ENCODE measurements around the gene STAC3.

STAC3 gene

GRCh38 chr12:57209916-57210315, 41.1 kb downstream of the STAC3 start:
- no peak for TF ChIP-seq CTCF (IDR thresholded peaks at IDR 0.05)
- H3K27ac ChIP-seq, result peak overlapping the region in 1 of 2 donors; percentile 68

DNA sequence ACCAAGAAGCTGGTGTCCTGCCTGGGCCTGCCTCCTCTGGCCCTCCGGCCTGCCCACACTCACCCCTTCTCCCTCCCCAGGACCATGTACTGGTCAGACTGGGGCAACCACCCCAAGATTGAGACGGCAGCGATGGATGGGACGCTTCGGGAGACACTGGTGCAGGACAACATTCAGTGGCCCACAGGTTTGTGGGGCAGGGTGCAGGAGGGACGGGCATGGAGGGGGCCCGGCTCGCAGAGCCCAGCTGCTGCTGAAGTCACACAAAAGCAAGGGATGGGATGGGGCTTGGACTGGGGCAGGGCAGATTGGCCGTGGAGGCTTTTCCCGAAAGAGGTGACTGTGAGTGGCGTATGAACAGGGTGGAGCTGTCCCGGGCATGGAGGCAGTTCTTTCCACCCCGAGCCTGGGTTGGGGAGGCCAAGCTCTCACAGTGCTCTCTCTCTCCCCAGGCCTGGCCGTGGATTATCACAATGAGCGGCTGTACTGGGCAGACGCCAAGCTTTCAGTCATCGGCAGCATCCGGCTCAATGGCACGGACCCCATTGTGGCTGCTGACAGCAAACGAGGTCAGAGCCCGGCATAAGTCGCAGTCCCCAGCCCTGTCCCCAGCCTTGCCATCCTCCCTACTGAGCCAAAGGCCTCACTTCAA, 42.2 kb downstream of the STAC3 start:
- DNase-seq (ENCODE audit: low spot score), result no peak
- Histone ChIP-seq H3K27ac (peak overlapping the region in 1 of 2 donors; percentile 68), H3K4me3 (no peak overlapping the region)
- TF ChIP-seq CTCF (IDR thresholded peaks at IDR 0.05), result no peak

More at GRCh38 chr12:57209916-57210315, 41.1 kb downstream of the STAC3 start:
- no peak overlapping the region for H3K4me3 ChIP-seq
- DNase-seq (ENCODE audit: low spot score), result no peak

GRCh38 chr12:57207731-57208630, 43.0 kb downstream of the STAC3 start:
- H3K27ac ChIP-seq, result peak overlapping the region in 1 of 2 donors; percentile 68
- H3K4me3 ChIP-seq, result no peak overlapping the region
- no peak for TF ChIP-seq CTCF (IDR thresholded peaks at IDR 0.05)
- DNase-seq (ENCODE audit: low spot score), result no peak

- Histone ChIP-seq H3K27ac (no peak overlapping the region), H3K4me3 (no peak overlapping the region)
- no peak for DNase-seq (ENCODE audit: low spot score)
- no peak for TF ChIP-seq CTCF (IDR thresholded peaks at IDR 0.05)
Observed at GRCh38 chr12:57205931-57206330, 45.1 kb downstream of the STAC3 start.

DNA sequence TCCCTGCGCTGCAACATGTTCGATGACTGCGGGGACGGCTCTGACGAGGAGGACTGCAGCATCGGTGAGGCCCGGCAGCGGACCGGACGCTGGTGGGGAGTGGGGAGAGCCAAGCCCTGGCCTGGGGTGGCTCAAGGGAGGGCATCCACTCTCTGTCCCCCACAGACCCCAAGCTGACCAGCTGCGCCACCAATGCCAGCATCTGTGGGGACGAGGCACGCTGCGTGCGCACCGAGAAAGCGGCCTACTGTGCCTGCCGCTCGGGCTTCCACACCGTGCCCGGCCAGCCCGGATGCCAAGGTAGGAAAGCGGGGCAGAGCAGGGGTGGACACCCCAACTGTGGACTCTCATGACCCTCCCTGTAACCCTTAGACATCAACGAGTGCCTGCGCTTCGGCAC, 45.8 kb downstream of the STAC3 start:
- TF ChIP-seq CTCF (IDR thresholded peaks at IDR 0.05), result no peak
- DNase-seq (ENCODE audit: low spot score), result no peak
- Histone ChIP-seq H3K4me3 (no peak overlapping the region), H3K27ac (no peak overlapping the region)

- DNase-seq (ENCODE audit: low spot score), result no peak
- no peak for TF ChIP-seq CTCF (IDR thresholded peaks at IDR 0.05)
- no peak overlapping the region for H3K27ac ChIP-seq
- H3K4me3 ChIP-seq, result no peak overlapping the region
Observed at GRCh38 chr12:57204454-57204853, 46.5 kb downstream of the STAC3 start.
